ENCODE data around the gene ST8SIA6. TPM values are rescaled to one million over a fixed set of nuclear protein-coding genes. Genes with fewer than 3 reads are reported as not detected.

ST8SIA6 gene
- total RNA-seq, 1 donor from 2014 or later = 12.5 TPM

DNA sequence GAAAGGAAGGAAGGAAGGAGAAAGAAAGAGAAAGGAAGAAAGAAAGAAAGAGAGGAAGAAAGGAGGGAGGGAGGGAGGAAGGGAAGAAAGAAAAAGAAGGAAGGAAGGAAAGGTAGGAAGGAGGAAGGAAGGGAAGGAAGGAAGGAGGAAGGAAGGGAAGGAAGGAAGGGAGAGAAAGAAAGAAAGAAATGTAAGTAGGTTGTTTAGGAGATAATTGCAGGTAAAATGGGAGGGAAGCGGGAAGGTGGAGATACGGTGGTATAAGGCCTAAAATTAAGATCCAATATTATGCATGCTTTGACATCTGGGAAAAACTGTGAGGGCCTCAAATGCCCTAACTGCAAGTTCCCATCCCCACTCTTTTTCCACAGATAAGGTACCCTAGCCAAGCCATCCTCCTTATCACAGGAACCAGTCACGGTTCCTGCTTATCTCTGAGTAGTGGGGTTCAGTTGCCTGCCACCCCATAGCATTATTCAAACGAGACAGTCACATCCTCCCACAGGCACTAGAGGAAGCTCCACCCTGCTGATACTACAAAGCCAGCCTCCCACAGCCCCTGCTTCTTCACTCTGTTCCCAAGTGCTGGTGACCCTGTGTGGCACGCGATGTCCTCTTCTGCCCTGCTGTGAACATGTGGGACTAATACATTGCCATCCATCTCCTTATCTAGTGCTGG is 28.7 kb downstream of the ST8SIA6 start:
- no peak overlapping the region for H3K4me3 ChIP-seq
- H3K36me3 ChIP-seq = no peaks in the 10 kb centered on the region
- H3K9me3 ChIP-seq = no peaks in the 10 kb centered on the region
- peaks cover 22% of the 10 kb centered on the region for H3K4me1 ChIP-seq
- peak overlapping the region; percentile 48 for H3K27ac ChIP-seq
- DNase-seq = no peak
- TF ChIP-seq, protein P1, sequence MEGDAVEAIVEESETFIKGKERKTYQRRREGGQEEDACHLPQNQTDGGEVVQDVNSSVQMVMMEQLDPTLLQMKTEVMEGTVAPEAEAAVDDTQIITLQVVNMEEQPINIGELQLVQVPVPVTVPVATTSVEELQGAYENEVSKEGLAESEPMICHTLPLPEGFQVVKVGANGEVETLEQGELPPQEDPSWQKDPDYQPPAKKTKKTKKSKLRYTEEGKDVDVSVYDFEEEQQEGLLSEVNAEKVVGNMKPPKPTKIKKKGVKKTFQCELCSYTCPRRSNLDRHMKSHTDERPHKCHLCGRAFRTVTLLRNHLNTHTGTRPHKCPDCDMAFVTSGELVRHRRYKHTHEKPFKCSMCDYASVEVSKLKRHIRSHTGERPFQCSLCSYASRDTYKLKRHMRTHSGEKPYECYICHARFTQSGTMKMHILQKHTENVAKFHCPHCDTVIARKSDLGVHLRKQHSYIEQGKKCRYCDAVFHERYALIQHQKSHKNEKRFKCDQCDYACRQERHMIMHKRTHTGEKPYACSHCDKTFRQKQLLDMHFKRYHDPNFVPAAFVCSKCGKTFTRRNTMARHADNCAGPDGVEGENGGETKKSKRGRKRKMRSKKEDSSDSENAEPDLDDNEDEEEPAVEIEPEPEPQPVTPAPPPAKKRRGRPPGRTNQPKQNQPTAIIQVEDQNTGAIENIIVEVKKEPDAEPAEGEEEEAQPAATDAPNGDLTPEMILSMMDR (IDR thresholded peaks at IDR 0.05) = no peak
- no peaks in the 10 kb centered on the region for H3K27me3 ChIP-seq (ENCODE audit: low read depth)
- intact Hi-C loops (cut with DNase I) = no loop called here
- ATAC-seq = peak; percentile 49 to 51

DNA sequence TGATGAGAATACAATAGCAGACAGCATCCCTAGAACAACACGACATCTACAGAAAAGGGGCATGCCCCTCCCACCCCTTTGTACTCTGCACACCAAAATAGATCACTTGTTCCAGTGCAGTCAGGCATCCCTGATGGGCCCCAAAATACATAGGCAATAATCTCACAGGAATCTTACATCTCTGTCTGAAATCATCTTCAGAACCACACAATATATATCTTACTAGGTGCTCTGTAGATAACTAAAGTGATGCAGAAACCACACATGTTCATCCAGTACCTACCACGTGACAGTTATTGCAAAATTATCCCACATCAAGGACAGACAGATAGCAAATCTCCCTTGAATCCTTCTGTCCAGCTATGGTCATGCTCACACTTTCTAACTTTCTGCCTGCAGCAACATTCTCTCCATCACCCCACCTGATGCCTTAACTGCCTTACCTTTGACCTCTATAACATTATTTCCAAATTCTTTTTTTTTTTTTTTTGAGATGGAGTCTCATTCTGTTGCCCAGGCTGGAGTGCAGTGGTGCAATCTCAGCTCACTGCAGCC is 30.7 kb downstream of the ST8SIA6 start:
- no peaks in the 10 kb centered on the region for H3K27me3 ChIP-seq (ENCODE audit: low read depth)
- DNase-seq (no peak), ATAC-seq (no peak)
- no peak overlapping the region for H3K27ac ChIP-seq
- H3K36me3 ChIP-seq = no peaks in the 10 kb centered on the region
- H3K4me1 ChIP-seq = peaks cover 10% of the 10 kb centered on the region
- H3K9me3 ChIP-seq = no peaks in the 10 kb centered on the region
- no peak overlapping the region for H3K4me3 ChIP-seq
- intact Hi-C loops (cut with DNase I) = no loop called here
- TF ChIP-seq, protein P1 (IDR thresholded peaks at IDR 0.05) = no peak

DNA sequence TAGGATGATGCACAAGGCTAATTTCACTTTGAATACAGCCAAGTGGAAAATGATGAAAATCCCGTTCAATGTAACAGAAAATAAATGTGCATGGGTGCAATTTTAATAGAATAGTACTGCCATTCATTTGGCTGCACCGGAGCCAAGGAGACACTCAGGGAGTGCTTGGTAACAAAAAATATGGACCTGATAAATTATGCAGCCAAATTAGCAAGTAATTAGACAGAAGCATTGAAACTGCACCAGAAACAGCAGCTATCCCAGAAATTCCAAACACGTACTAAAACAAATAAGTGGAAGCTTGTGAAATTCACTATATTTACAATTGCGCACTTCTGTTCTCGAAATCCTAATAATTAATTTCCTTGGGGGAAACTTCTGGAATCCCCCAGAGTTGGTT is 31.5 kb downstream of the ST8SIA6 start:
- no peak for DNase-seq
- TF ChIP-seq, protein P1 (IDR thresholded peaks at IDR 0.05) = no peak
- no peak overlapping the region for H3K27ac ChIP-seq
- intact Hi-C loops (cut with DNase I) = no loop called here
- no peaks in the 10 kb centered on the region for H3K36me3 ChIP-seq
- H3K27me3 ChIP-seq (ENCODE audit: low read depth) = no peaks in the 10 kb centered on the region
- peaks cover 10% of the 10 kb centered on the region for H3K4me1 ChIP-seq
- H3K9me3 ChIP-seq = no peaks in the 10 kb centered on the region
- no peak overlapping the region for H3K4me3 ChIP-seq
- no peak for ATAC-seq

DNA sequence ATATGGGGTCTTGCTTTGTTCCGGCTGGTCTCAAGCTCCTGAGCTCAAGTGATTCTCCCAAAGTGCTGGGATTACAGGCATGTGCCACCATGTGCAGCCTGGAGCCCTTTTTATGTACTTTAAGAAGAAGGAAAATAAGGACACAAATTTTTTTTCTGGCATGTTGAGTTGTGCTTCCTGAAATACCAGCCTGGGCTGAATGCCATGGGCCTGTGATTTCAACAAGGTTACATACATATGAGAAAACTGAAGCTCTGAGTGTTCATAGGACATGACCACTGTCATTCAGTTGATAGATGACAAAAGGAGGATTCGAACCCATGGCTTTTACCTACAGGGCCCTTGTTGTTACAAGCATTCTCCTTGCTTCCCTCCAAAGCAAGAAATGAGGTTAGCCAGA is 36.1 kb downstream of the ST8SIA6 start:
- TF ChIP-seq, protein P1 (IDR thresholded peaks at IDR 0.05) = no peak
- Histone ChIP-seq H3K36me3 (no peaks in the 10 kb centered on the region), H3K4me3 (no peak overlapping the region), H3K4me1 (no peaks in the 10 kb centered on the region), H3K9me3 (no peaks in the 10 kb centered on the region), H3K27me3 (ENCODE audit: low read depth) (no peaks in the 10 kb centered on the region), H3K27ac (no peak overlapping the region)
- DNase-seq (no peak), ATAC-seq (no peak)
- intact Hi-C loops (cut with DNase I) = no loop called here

DNA sequence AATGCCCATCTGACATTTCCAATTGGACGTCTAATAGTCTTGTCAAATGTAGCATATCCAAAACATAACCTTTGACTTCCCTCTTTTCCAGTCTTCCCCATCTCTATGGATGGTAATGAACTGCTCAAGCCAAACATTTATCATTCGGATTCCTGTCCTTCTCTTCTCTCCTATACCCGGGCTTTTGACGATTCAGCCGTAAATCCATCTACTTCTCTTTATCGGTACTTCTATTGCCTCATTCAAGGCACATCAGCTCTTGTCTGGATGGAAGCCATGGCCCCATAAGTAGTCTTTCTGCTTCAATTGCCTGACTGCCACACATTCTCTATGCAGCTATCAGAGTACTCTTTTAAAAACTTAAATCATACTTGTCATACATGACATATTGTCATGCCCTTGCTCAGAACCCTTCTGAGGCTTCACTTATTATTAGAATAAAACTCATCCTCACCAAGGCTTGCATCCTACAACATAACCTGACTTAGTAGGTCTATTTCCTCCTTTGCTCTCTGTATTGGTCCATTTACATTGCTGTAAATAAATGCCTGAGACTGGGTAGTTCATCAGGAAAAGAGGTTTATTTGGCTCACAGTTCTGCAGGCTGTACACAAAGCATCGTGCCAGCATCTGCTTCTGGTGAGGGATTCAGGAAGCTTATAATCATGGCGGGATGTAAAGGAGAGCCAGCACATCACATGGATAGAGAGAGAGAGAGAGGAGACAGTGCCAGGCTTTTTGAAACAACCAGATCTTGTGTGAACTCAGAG is 37.8 kb downstream of the ST8SIA6 start:
- ATAC-seq (no peak), DNase-seq (no peak)
- intact Hi-C loops (cut with DNase I) = no loop called here
- Histone ChIP-seq H3K27me3 (ENCODE audit: low read depth) (no peaks in the 10 kb centered on the region), H3K4me3 (no peak overlapping the region), H3K9me3 (no peaks in the 10 kb centered on the region), H3K4me1 (no peaks in the 10 kb centered on the region), H3K27ac (no peak overlapping the region), H3K36me3 (no peaks in the 10 kb centered on the region)
- TF ChIP-seq, protein P1 (IDR thresholded peaks at IDR 0.05) = no peak

All from lower lobe of right lung (tissue), 2 donors.